DOHH2 (cell line): ENCODE data around the gene CERK.

Source experiments
- H3F3A ChIP-seq: fragments of 200-600 bp; sonication (generic), shearing (Covaris generic); 2 replicates; pipeline ENCODE4 v1.6.0; 2016; ENCODE audit warnings: antibody characterized with exemption, mild to moderate bottlenecking; ENCODE audit not compliant: control insufficient read depth, insufficient read depth
- H3K27ac ChIP-seq: fragments of 200-600 bp; sonication (generic); 2 replicates; pipeline ENCODE4 v1.5.1; 2014; ENCODE audit warnings: low read depth, mild to moderate bottlenecking, low read length, moderate library complexity
- H3K27me3 ChIP-seq: fragments of 200-600 bp; sonication (generic); 2 replicates; pipeline ENCODE4 v1.6.1; 2014; ENCODE audit warnings: mild to moderate bottlenecking, low read length, mixed read lengths; ENCODE audit not compliant: control insufficient read depth
- H3K36me3 ChIP-seq: fragments of 200-600 bp; sonication (generic); 2 replicates; pipeline ENCODE4 v1.6.1; 2014; ENCODE audit warnings: mild to moderate bottlenecking, low read length, moderate library complexity, mixed read lengths; ENCODE audit not compliant: control insufficient read depth
- H3K4me1 ChIP-seq: fragments of 200-600 bp; sonication (generic); 2 replicates; pipeline ENCODE4 v1.6.1; 2014; ENCODE audit warnings: mild to moderate bottlenecking, low read length, mixed read lengths; ENCODE audit not compliant: control insufficient read depth
- H3K4me2 ChIP-seq: fragments of 200-600 bp; sonication (generic); 2 replicates; pipeline ENCODE4 v1.6.0; 2014; ENCODE audit warnings: mild to moderate bottlenecking, low read length, moderate library complexity
- H3K4me3 ChIP-seq: fragments of 200-600 bp; sonication (generic); 2 replicates; pipeline ENCODE4 v1.5.1; 2014; ENCODE audit warnings: mild to moderate bottlenecking, low read length, mixed read lengths
- H3K79me2 ChIP-seq: fragments of 200-600 bp; sonication (generic); 2 replicates; pipeline ENCODE4 v1.6.1; 2014; ENCODE audit warnings: mild to moderate bottlenecking, low read length, mixed read lengths; ENCODE audit not compliant: control insufficient read depth
- H3K9me2 ChIP-seq: fragments of 200-600 bp; sonication (generic); replicated peaks from 2 replicates; pipeline ENCODE4 v1.6.1; 2014; ENCODE audit warnings: mild to moderate bottlenecking, low read length, mixed read lengths; ENCODE audit not compliant: control insufficient read depth
- H3K9me3 ChIP-seq: fragments of 200-600 bp; sonication (generic); 2 replicates; pipeline ENCODE4 v1.6.1; 2014; ENCODE audit warnings: antibody characterized with exemption, low read length, mixed read lengths; ENCODE audit not compliant: control insufficient read depth, insufficient read depth
- H4K20me1 ChIP-seq: fragments of 200-600 bp; sonication (generic); 2 replicates; pipeline ENCODE4 v1.6.0; 2014; ENCODE audit warnings: low read depth, mild to moderate bottlenecking, antibody characterized with exemption, low read length, moderate library complexity; ENCODE audit not compliant: control insufficient read depth, insufficient read depth
- EZH2phosphoT487 ChIP-seq: fragments of 200-600 bp; sonication (generic); IDR thresholded peaks from 2 replicates; pipeline ENCODE4 v1.6.1; 2017; ENCODE audit warnings: borderline replicate concordance, mild to moderate bottlenecking, antibody characterized with exemption, low read length, moderate library complexity, mixed read lengths
- TF ChIP-seq, protein P1 (sequence below): fragments of 200-600 bp; sonication (generic); IDR thresholded peaks from one replicate; pipeline ENCODE4 v1.5.1; 2014; ENCODE audit warnings: antibody characterized with exemption, mild to moderate bottlenecking, low read depth, low read length; ENCODE audit not compliant: poor library complexity, severe bottlenecking

The CERK gene

DNA sequence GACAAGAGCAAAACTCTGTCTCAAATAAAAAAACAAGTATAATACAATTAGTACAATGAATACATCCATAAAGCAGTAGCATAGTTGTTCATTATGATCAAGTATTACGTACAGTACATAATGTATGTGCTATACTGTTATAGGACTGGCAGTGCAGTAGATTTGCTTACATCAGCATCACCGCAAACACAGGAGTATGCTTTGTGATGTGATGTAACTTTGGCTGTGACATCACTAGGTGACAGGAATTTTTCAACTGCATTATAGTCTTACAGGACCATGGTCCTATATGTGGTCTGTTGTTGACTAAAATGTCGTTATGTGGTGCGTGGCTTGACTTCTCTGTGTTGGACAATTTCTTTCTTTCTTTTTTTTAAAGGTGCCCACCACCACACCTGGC, 41.0 kb upstream of the CERK start:
- Histone ChIP-seq H3K9me3 (no peaks in the 10 kb centered on the region), H3F3A (peaks cover 26% of the 10 kb centered on the region), H3K4me2 (no peak overlapping the region), H3K36me3 (peaks cover 76% of the 10 kb centered on the region), H3K9me2 (no peaks in the 10 kb centered on the region), H3K4me1 (peaks cover 82% of the 10 kb centered on the region), H3K27ac (no peak overlapping the region), H3K27me3 (no peaks in the 10 kb centered on the region), H3K79me2 (peaks cover 91% of the 10 kb centered on the region), H3K4me3 (no peak overlapping the region), H4K20me1 (peaks cover 14% of the 10 kb centered on the region; the same call in 1 of the 2 replicates)
- no peak for TF ChIP-seq EZH2phosphoT487

DNA sequence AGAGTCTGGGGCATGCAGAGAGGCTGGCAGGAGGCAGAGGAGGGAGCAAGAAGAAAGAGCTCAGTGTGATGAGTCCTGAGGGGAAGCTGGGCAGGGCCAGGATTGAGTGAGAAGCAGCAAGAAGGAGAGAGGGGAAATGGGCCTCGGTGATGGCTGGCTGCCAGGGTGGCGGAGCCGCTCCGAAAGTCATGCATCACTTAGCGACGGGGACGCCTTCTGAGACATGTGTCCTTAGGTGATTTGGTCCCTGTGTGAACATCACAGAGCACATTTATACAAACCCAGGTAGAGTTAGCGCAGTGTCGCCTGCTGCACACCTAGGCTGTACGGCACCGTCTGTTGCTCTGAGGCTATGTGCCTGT, 39.5 kb upstream of the CERK start:
- Histone ChIP-seq H4K20me1 (peaks cover 14% of the 10 kb centered on the region; the same call in 1 of the 2 replicates), H3F3A (peaks cover 40% of the 10 kb centered on the region), H3K27ac (peak overlapping the region; percentile 100), H3K4me3 (peak overlapping the region; percentile 73), H3K4me1 (peaks cover 95% of the 10 kb centered on the region), H3K27me3 (no peaks in the 10 kb centered on the region), H3K9me2 (no peaks in the 10 kb centered on the region), H3K4me2 (peak overlapping the region; percentile 91), H3K36me3 (peaks cover 68% of the 10 kb centered on the region), H3K79me2 (peaks cover 85% of the 10 kb centered on the region), H3K9me3 (no peaks in the 10 kb centered on the region)
- TF ChIP-seq, protein P1, sequence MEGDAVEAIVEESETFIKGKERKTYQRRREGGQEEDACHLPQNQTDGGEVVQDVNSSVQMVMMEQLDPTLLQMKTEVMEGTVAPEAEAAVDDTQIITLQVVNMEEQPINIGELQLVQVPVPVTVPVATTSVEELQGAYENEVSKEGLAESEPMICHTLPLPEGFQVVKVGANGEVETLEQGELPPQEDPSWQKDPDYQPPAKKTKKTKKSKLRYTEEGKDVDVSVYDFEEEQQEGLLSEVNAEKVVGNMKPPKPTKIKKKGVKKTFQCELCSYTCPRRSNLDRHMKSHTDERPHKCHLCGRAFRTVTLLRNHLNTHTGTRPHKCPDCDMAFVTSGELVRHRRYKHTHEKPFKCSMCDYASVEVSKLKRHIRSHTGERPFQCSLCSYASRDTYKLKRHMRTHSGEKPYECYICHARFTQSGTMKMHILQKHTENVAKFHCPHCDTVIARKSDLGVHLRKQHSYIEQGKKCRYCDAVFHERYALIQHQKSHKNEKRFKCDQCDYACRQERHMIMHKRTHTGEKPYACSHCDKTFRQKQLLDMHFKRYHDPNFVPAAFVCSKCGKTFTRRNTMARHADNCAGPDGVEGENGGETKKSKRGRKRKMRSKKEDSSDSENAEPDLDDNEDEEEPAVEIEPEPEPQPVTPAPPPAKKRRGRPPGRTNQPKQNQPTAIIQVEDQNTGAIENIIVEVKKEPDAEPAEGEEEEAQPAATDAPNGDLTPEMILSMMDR: no peak
- TF ChIP-seq EZH2phosphoT487: no peak

DNA sequence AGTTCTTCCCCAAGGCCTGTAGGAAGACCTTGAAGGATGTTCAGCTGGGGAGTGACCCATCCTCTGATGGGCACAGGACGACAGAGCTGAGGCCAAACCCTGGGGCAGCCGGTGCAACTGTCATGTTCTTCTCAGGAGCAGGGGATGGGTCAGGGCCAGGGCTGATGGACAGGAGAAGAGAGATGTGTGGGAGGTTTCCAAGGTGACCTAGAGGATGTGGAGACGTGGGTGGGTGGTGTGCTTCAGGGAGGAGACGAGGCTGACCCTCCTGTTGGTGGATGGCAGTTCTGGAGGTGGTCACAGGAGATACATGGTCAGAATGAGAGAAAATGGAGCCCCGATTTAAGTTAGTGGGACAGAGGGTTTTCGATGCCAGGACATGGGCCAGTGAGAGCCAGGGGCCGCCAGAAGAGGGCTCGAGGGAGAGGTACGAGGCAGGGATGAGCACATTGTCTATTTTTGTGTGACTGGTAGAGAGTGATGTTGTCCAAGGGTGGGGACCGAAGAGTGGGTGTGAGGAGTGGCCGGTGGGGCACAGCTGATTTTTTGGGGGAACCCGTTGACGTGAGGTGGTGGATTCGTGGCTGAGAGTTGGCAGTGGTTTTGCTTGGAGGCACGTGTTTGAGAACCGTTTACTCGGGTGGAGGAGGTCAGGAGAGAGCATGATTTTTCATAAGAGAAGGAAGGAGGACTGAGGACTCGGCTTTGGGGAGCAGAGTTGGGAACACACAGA, 39.0 kb upstream of the CERK start:
- peaks cover 64% of the 10 kb centered on the region for H3K36me3 ChIP-seq
- H3K4me3 ChIP-seq: peak overlapping the region; percentile 73
- peaks cover 80% of the 10 kb centered on the region for H3K79me2 ChIP-seq
- peaks cover 94% of the 10 kb centered on the region for H3K4me1 ChIP-seq
- no peaks in the 10 kb centered on the region for H3K9me3 ChIP-seq
- TF ChIP-seq, protein P1: peak; percentile 11
- TF ChIP-seq EZH2phosphoT487: no peak
- H3K9me2 ChIP-seq: no peaks in the 10 kb centered on the region
- H3K27me3 ChIP-seq: no peaks in the 10 kb centered on the region
- peaks cover 14% of the 10 kb centered on the region; the same call in 1 of the 2 replicates for H4K20me1 ChIP-seq
- H3K27ac ChIP-seq: peak overlapping the region; percentile 100
- H3K4me2 ChIP-seq: peak overlapping the region; percentile 91
- H3F3A ChIP-seq: peaks cover 41% of the 10 kb centered on the region
